Stimulated activated CD8-positive, alpha-beta memory T cell treated with anti-CD3 and anti-CD28 coated beads, Interleukin-15, amount 100 ng/mL, for 24 hours (primary cell): ENCODE data around the gene NELFE.
A peak's percentile ranks its signal among the peaks of the same experiment; 100 is the strongest.
"Not testable (repeated sequence)": the region's sequence is repeated elsewhere in the genome, so short reads cannot be mapped to it uniquely, and the experiment has no call there.

Experiments used
- DNase-seq: peaks from one replicate; pipeline ENCODE4 v3.0.0-alpha.2; 2020; ENCODE audit warnings: low read depth

The NELFE gene

GRCh38 chr6:31958741-31959739, at the start of gene NELFE, which contains the start of gene SKIC2:
TSS of gene NELFE (minus strand) at chr6:31958971. CDS start at chr6:31958446, 525 bp downstream.
TSS of gene SKIC2 (plus strand) at chr6:31959175. CDS start at chr6:31959193, 18 bp downstream.
- peak; percentile 97 for DNase-seq

GRCh38 chr6:32008037-32008436, 49.3 kb upstream of the NELFE start:
- not testable (repeated sequence) for DNase-seq

- not testable (repeated sequence) for DNase-seq
Observed at GRCh38 chr6:32007086-32007485, 48.3 kb upstream of the NELFE start.

GRCh38 chr6:32005991-32006529, 47.3 kb upstream of the NELFE start:
- not testable (repeated sequence) for DNase-seq

- not testable (repeated sequence) for DNase-seq
Observed at GRCh38 chr6:32005538-32005880, 46.7 kb upstream of the NELFE start.

- DNase-seq = not testable (repeated sequence)
Observed at GRCh38 chr6:32004864-32005537, 46.2 kb upstream of the NELFE start.

- not testable (repeated sequence) for DNase-seq
Observed at GRCh38 chr6:32004393-32004792, 45.6 kb upstream of the NELFE start.

GRCh38 chr6:32003301-32003700, 44.5 kb upstream of the NELFE start:
- not testable (repeated sequence) for DNase-seq

GRCh38 chr6:32002546-32003268, 43.9 kb upstream of the NELFE start:
- DNase-seq = not testable (repeated sequence)

- not testable (repeated sequence) for DNase-seq
Observed at GRCh38 chr6:31996385-31996784, 37.6 kb upstream of the NELFE start.

- not testable (repeated sequence) for DNase-seq
Observed at GRCh38 chr6:31994421-31994820, 35.6 kb upstream of the NELFE start.

- not testable (repeated sequence) for DNase-seq
Observed at GRCh38 chr6:31989363-31989762, 30.6 kb upstream of the NELFE start.

GRCh38 chr6:31981744-31982143, 23.0 kb upstream of the NELFE start, which contains the start of gene C4A:
TSS of gene C4A (plus strand) at chr6:31982057. CDS start at chr6:31982108, 51 bp downstream.
- DNase-seq = not testable (repeated sequence)

GRCh38 chr6:31980998-31981397, 22.2 kb upstream of the NELFE start:
- DNase-seq = not testable (repeated sequence)

- not testable (repeated sequence) for DNase-seq
Observed at GRCh38 chr6:31980195-31980876, 21.6 kb upstream of the NELFE start.

- no peak for DNase-seq
Observed at GRCh38 chr6:31979238-31979898, 20.6 kb upstream of the NELFE start.

- no peak for DNase-seq
Observed at GRCh38 chr6:31978831-31979230, 20.1 kb upstream of the NELFE start.

GRCh38 chr6:31977816-31978431, 19.2 kb upstream of the NELFE start:
- DNase-seq = no peak

- DNase-seq = not testable (repeated sequence)
Observed at GRCh38 chr6:31976065-31976464, 17.3 kb upstream of the NELFE start.
